Measurements from ENCODE around the gene IMP3.

GRCh38 chr15:75639191-75639708 lies 774 bp downstream of the IMP3 start:
- TF ChIP-seq CTCF (IDR thresholded peaks at IDR 0.05; ENCODE audit: poor library complexity, severe bottlenecking) (no peak), POLR2AphosphoS5 (IDR thresholded peaks at IDR 0.05) (no peak), EZH2 (IDR thresholded peaks at IDR 0.05; ENCODE audit: borderline replicate concordance, insufficient read depth, low read length, poor library complexity, severe bottlenecking) (no peak), EP300 (conservative IDR thresholded peaks at IDR 0.05; ENCODE audit: poor library complexity, severe bottlenecking) (no peak)
